ENCODE results near the gene U2SURP. TPM values are rescaled to one million over a fixed set of nuclear protein-coding genes. Genes with fewer than 3 reads are reported as not detected.
"Not testable (repeated sequence)": the region's sequence is repeated elsewhere in the genome, so short reads cannot be mapped to it uniquely, and the experiment has no call there.

U2SURP gene
- total and polyA plus RNA-seq, 12 donors, result 14.1 to 49.3 (median 40.2) TPM

- ATAC-seq (no peak), DNase-seq (no peak)
- intact Hi-C loops (cut with DNase I), result loop anchor here in 1 of 10 donors (5.0 kb wide), 1 partner anchor 629 kb away; no protein-coding TSS in a partner anchor
- Histone ChIP-seq H3K36me3 (peaks cover 0 to 100% (median 29%) of the 10 kb centered on the region in 9 donors), H3K27me3 (no peaks in the 10 kb centered on the region), H3K9me3 (no peaks in the 10 kb centered on the region), H3K4me1 (peaks cover 0 to 12% (median 0%) of the 10 kb centered on the region in 9 donors), H3K4me3 (no peak overlapping the region), H3K27ac (no peak overlapping the region)
- WGBS, 2 donors, result 91 to 92% methylated on average over 2 of the region's 2 CpGs
- TF ChIP-seq, protein P1, sequence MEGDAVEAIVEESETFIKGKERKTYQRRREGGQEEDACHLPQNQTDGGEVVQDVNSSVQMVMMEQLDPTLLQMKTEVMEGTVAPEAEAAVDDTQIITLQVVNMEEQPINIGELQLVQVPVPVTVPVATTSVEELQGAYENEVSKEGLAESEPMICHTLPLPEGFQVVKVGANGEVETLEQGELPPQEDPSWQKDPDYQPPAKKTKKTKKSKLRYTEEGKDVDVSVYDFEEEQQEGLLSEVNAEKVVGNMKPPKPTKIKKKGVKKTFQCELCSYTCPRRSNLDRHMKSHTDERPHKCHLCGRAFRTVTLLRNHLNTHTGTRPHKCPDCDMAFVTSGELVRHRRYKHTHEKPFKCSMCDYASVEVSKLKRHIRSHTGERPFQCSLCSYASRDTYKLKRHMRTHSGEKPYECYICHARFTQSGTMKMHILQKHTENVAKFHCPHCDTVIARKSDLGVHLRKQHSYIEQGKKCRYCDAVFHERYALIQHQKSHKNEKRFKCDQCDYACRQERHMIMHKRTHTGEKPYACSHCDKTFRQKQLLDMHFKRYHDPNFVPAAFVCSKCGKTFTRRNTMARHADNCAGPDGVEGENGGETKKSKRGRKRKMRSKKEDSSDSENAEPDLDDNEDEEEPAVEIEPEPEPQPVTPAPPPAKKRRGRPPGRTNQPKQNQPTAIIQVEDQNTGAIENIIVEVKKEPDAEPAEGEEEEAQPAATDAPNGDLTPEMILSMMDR (IDR thresholded peaks at IDR 0.05), result no peak
Observed at GRCh38 chr3:143031327-143031726, 30.0 kb downstream of the U2SURP start.

DNA sequence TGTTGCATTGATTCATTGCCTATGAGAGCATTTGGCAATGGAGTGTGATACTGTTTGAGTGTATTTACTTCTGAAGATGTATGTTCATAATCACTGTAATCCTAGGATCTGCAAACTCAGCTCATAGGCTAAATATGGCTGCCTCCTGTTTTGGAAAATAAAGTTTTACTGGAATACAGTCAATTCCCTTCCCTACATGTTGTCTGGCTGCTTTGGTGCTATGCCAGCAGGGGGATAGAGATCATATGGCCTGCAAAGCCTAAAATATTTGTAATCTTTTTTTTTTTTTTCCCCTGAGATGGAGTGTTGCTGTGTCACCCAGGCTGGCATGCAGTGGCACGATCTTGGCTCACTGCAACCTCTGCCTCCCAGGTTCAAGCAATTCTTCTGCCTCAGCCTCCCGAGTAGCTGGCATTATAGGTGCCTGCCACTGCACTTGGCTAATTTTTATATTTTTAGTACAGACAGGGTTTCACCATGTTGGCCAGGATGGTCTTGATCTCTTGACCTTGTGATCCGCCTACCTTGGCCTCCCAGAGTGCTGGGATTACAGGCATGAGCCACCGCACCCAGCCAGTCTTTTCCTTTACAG is 30.5 kb downstream of the U2SURP start:
- intact Hi-C loops (cut with DNase I), result loop anchor here in 1 of 10 donors (5.0 kb wide), 1 partner anchor 630 kb away; no protein-coding TSS in a partner anchor
- Histone ChIP-seq H3K4me1 (peaks cover 0 to 15% (median 0%) of the 10 kb centered on the region in 9 donors), H3K36me3 (peaks cover 0 to 100% (median 29%) of the 10 kb centered on the region in 9 donors)
- H3K9me3 ChIP-seq, H3K4me3 ChIP-seq, DNase-seq, ATAC-seq, H3K27me3 ChIP-seq, H3K27ac ChIP-seq: not testable (repeated sequence)
- 93 to 98% methylated on average over 4 of the region's 4 CpGs for WGBS, 2 donors

- no peak for ATAC-seq
- intact Hi-C loops (cut with DNase I), result no loop called here
- DNase-seq, result no peak
- 85 to 95% methylated on average over 3 of the region's 3 CpGs for WGBS, 2 donors
- TF ChIP-seq, protein P1 (IDR thresholded peaks at IDR 0.05), result no peak
- Histone ChIP-seq H3K9me3 (no peaks in the 10 kb centered on the region), H3K27ac (no peak overlapping the region), H3K27me3 (no peaks in the 10 kb centered on the region), H3K36me3 (peaks cover 0 to 100% (median 24%) of the 10 kb centered on the region in 9 donors), H3K4me1 (peaks cover 0 to 15% (median 0%) of the 10 kb centered on the region in 9 donors), H3K4me3 (no peak overlapping the region)
Observed at GRCh38 chr3:143035466-143036211, 34.3 kb downstream of the U2SURP start.

GRCh38 chr3:143036557-143036956 is 35.2 kb downstream of the U2SURP start:
- H3K9me3 ChIP-seq, result no peaks in the 10 kb centered on the region
- intact Hi-C loops (cut with DNase I), result no loop called here
- peaks cover 0 to 15% (median 0%) of the 10 kb centered on the region in 9 donors for H3K4me1 ChIP-seq
- ATAC-seq (no peak), DNase-seq (no peak)
- no peak overlapping the region for H3K27ac ChIP-seq
- peaks cover 0 to 100% (median 24%) of the 10 kb centered on the region in 9 donors for H3K36me3 ChIP-seq
- no peaks in the 10 kb centered on the region for H3K27me3 ChIP-seq
- TF ChIP-seq, protein P1 (IDR thresholded peaks at IDR 0.05), result no peak
- no peak overlapping the region for H3K4me3 ChIP-seq
- WGBS, 2 donors, result 71 to 79% methylated on average over 2 of the region's 2 CpGs
